Panc1 (cell line): ENCODE data around the gene PLA2G4C. TPM values are rescaled to one million over a fixed set of nuclear protein-coding genes. Genes with fewer than 3 reads are reported as not detected.

Experiments
- ATAC-seq: fragments of 200-7000 bp; cut with Tn5 transposase; 2 replicates; pipeline ENCODE4 v1.9.1; 2020; ENCODE audit warnings: mild to moderate bottlenecking, moderate library complexity
- BruUV-seq: library from RNA; stranded (reverse); fragments of 400-500 nt; replicated peaks from 2 replicates; lab custom pipeline; 2021; lab: Mats Ljungman, UMichigan
- CTCF ChIA-PET: fragments of 300-600 bp; sonication (Branson Sonifier 250); formaldehyde crosslinking; loops from one replicate; lab custom pipeline; 2022; ENCODE audit warnings: antibody characterized with exemption; lab: Charles Lee
- POLR2A ChIA-PET: fragments of 300-600 bp; sonication (Branson Sonifier 250); formaldehyde crosslinking; loops from one replicate; lab custom pipeline; 2022; ENCODE audit warnings: antibody characterized with exemption; lab: Charles Lee
- DNase-seq: peaks from one replicate; pipeline ENCODE4 v3.0.0-alpha.2; 2010; ENCODE audit warnings: low read depth, low spot score
- H3K27ac ChIP-seq: 2 replicates; pipeline ENCODE4 v1.5.1; 2011; ENCODE audit warnings: mild to moderate bottlenecking, low read length, inconsistent platforms
- H3K27me3 ChIP-seq: fragments of 200-500 bp; sonication (Bioruptor generic); 2 replicates; pipeline ENCODE4 v1.6.0; 2014; ENCODE audit warnings: low read length, inconsistent platforms; ENCODE audit not compliant: control insufficient read depth, insufficient read depth
- H3K36me3 ChIP-seq: fragments of 200-500 bp; sonication (Bioruptor generic); 2 replicates; pipeline ENCODE4 v1.5.1; 2014; ENCODE audit warnings: inconsistent platforms, mild to moderate bottlenecking, low read length, moderate library complexity; ENCODE audit not compliant: control insufficient read depth, insufficient read depth
- H3K4me1 ChIP-seq: 2 replicates; pipeline ENCODE4 v1.5.1; 2011; ENCODE audit warnings: inconsistent platforms, mild to moderate bottlenecking, low read length, moderate library complexity; ENCODE audit not compliant: control insufficient read depth, insufficient read depth
- H3K4me3 ChIP-seq, 2 experiments: 2 replicates each; pipeline ENCODE4 v1.5.1; 2011 to 2012; ENCODE audit warnings: low read depth in 2 of 2, low read length in 2 of 2, mild to moderate bottlenecking in 2 of 2, inconsistent platforms in 1 of 2, moderate library complexity in 1 of 2
- H3K9me3 ChIP-seq: fragments of 200-500 bp; sonication (Bioruptor generic); 2 replicates; pipeline ENCODE4 v1.5.1; 2014; ENCODE audit warnings: low read depth, mild to moderate bottlenecking, inconsistent platforms, low read length, moderate library complexity; ENCODE audit not compliant: control insufficient read depth, insufficient read depth
- CTCF ChIP-seq: fragments of 450-650 bp; IDR thresholded peaks from 2 replicates; pipeline ENCODE4 v1.5.1; 2017; ENCODE audit warnings: mild to moderate bottlenecking
- POLR2AphosphoS5 ChIP-seq: IDR thresholded peaks from 2 replicates; pipeline ENCODE4 v1.6.1; 2012; ENCODE audit warnings: mild to moderate bottlenecking, low read depth, low read length, moderate library complexity
- REST ChIP-seq, 2 experiments: IDR thresholded peaks; 2 replicates each; pipeline ENCODE4 v1.6.1; 2011 to 2012; ENCODE audit warnings: low read depth in 2 of 2, control low read depth in 1 of 2, low read length in 1 of 2, mild to moderate bottlenecking in 1 of 2, moderate library complexity in 1 of 2; ENCODE audit not compliant: insufficient read depth in 1 of 2
- SIN3A ChIP-seq: IDR thresholded peaks from 2 replicates; pipeline ENCODE4 v1.6.1; 2012; ENCODE audit warnings: low read depth, mild to moderate bottlenecking, low read length, moderate library complexity, borderline replicate concordance; ENCODE audit not compliant: insufficient read depth
- TCF7L2 ChIP-seq: IDR thresholded peaks from 2 replicates; pipeline ENCODE4 v1.6.1; 2011; ENCODE audit warnings: mild to moderate bottlenecking, low read depth, low read length, inconsistent platforms
- in situ Hi-C: cut with HindIII; loops from 2 replicates; pipeline ENCODE4 v1.10.0; 2016; ENCODE audit warnings: low sequenced_read_pairs, low pct_unique_long_range_greater_than_20kb
- intact Hi-C: fragments of 100-400 bp; cut with micrococcal nuclease; formaldehyde crosslinking; loops from one replicate; pipeline ENCODE4 v1.10.0; 2022; ENCODE audit not compliant: unreplicated experiment
- total RNA-seq: library from RNA; stranded (reverse); gene quantifications from one replicate; pipeline ENCODE4 v1.2.1, GENCODE V29; 2021; ENCODE audit not compliant: unreplicated experiment

The PLA2G4C gene
- total RNA-seq, 1 experiment from 2014 or later: 2.0 TPM

GRCh38 chr19:48051335-48052033 lies 59.1 kb downstream of the PLA2G4C start:
- Histone ChIP-seq H3K36me3 (no peaks in the 10 kb centered on the region), H3K27ac (no peak overlapping the region), H3K9me3 (no peaks in the 10 kb centered on the region), H3K4me3 (no peak overlapping the region), H3K27me3 (no peaks in the 10 kb centered on the region), H3K4me1 (no peaks in the 10 kb centered on the region)
- no TSS peak for BruUV-seq
- no peak for DNase-seq
- ChIA-PET CTCF (interaction anchor here (0.6 kb wide), 1 partner anchor 21 kb away, joined by 3 read pairs; no protein-coding TSS in a partner anchor), POLR2A (no interaction called here)
- intact Hi-C loops (no loop called here), in situ Hi-C loops (no loop called here)
- TF ChIP-seq SIN3A: no peak
- no peak for TF ChIP-seq TCF7L2
- TF ChIP-seq REST (IDR thresholded peaks at IDR 0.05; ENCODE audit: insufficient read depth in 1 of 2, low read depth in 2 of 2, low read length in 1 of 2): no peak
- no peak for TF ChIP-seq POLR2AphosphoS5
- TF ChIP-seq CTCF: no peak
- no peak for ATAC-seq

DNA sequence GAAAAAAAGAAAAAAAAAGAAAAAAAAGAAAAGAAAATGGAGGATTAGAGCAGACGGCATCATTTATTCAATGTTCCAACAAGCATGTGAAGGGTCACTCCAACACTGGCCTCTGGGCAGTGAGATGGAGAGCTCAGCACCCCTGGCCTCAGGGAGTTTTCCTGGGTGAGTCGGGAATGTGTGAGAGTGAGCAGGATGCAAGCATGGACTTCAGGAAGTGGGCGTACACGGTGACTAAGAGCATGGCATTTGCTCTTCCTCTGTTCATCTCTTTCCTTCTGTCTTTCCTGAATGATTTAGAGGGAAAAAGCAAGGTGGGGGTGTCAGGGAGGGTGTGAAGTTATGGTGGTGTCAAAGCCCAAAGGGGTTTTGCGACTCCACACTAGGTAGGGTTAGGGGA lies 66.1 kb downstream of the PLA2G4C start:
- ATAC-seq: no peak
- ChIA-PET CTCF (interaction anchor here (0.8 kb wide), 1 partner anchor 10 kb away, joined by 8 read pairs; no protein-coding TSS in a partner anchor), POLR2A (no interaction called here)
- no peak for TF ChIP-seq TCF7L2
- no peak for TF ChIP-seq CTCF
- no peak for TF ChIP-seq SIN3A
- no peak for TF ChIP-seq POLR2AphosphoS5
- DNase-seq: no peak
- Histone ChIP-seq H3K27ac (no peak overlapping the region), H3K27me3 (peaks cover 3% of the 10 kb centered on the region; the same call in 1 of the 2 replicates), H3K4me3 (no peak overlapping the region), H3K4me1 (no peaks in the 10 kb centered on the region), H3K9me3 (no peaks in the 10 kb centered on the region), H3K36me3 (no peaks in the 10 kb centered on the region)
- in situ Hi-C loops (no loop called here), intact Hi-C loops (no loop called here)
- BruUV-seq: no TSS peak
